SK-N-MC (cell line): Measurements from ENCODE around the gene C13orf46.

Experiments
- EZH2 ChIP-seq: fragments of 200-600 bp; sonication (generic); IDR thresholded peaks from one replicate; pipeline ENCODE4 v1.6.1; 2017; ENCODE audit warnings: antibody characterized with exemption
- FOXP2 ChIP-seq: optimal IDR thresholded peaks from 2 replicates; pipeline ENCODE3; 2011; ENCODE audit warnings: mild to moderate bottlenecking, moderate library complexity; ENCODE audit not compliant: insufficient read depth; ENCODE audit errors: extremely low read length, control extremely low read depth
- POLR2AphosphoS5 ChIP-seq: IDR thresholded peaks from 2 replicates; pipeline ENCODE4 v1.6.1; 2012; ENCODE audit warnings: mild to moderate bottlenecking, low read depth, low read length, borderline replicate concordance

- TF ChIP-seq POLR2AphosphoS5 (no peak), EZH2 (no peak), FOXP2 (no peak)
Observed at GRCh38 chr13:113942591-113943103, 31.2 kb downstream of the C13orf46 start.
